Gastrocnemius medialis (tissue), 4 donors: ENCODE data around the gene PRRC2B.

Source experiments
- CTCF ChIP-seq, 5 experiments: fragments of 450-650 bp in 3 of 5; fragments of 200-600 bp in 2 of 5; sonication (generic) in 2 of 5; IDR thresholded peaks in 4 of 5; conservative IDR thresholded peaks in 1 of 5; 1 replicate in 4 of 5; 2 replicates in 1 of 5; pipeline ENCODE4 v1.5.1; 2016 to 2019; ENCODE audit warnings: antibody characterized with exemption in 5 of 5, mild to moderate bottlenecking in 3 of 5, moderate library complexity in 3 of 5
- POLR2A ChIP-seq, 2 donors: fragments of 450-650 bp; IDR thresholded peaks; one replicate each; pipeline ENCODE4 v1.6.1; 2017; ENCODE audit warnings: antibody characterized with exemption in 2 of 2, mild to moderate bottlenecking in 2 of 2, moderate library complexity in 2 of 2

GRCh38 chr9:131485728-131486422 is 92.0 kb downstream of the PRRC2B start:
- no peak for TF ChIP-seq POLR2A (IDR thresholded peaks at IDR 0.05)
- TF ChIP-seq CTCF (IDR thresholded peaks at IDR 0.05 in 4 of 5, conservative IDR thresholded peaks at IDR 0.05 in 1 of 5) = no peak
